ENCODE data around the gene CNIH1. TPM values are rescaled to one million over a fixed set of nuclear protein-coding genes. Genes with fewer than 3 reads are reported as not detected.

The CNIH1 gene
- total RNA-seq, 2 experiments from 2014 or later: 86.6 to 109 TPM

DNA sequence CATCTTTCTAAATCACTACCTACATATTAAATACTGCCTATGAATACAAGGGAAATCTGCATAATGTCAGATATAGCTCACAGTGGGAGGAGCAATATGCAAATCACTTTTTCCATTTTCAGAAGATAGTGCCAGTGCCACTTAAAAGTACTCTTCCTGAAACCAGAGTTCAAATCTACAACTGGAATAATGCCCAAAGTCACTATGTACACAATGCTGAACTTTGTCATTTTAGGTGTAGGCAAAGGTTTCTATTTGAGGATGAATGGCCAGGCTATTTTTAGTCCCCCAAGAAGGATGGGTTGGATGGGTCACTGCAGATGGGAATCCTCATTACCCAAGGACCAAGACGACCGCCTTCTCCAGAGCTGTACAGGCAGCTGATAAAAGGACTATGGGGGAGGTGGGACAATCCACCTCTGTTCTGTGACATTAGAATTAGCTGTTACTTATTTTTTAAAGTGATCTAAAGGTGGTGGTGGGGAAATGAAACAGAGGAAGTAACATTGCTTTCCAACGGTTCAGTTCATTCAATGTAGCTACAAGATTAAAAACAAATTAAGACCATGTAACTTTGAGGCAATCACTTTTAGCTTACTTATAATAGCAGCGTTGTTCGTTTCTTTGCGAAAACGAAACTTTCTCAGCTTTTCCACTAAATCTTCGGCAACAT is 42.0 kb upstream of the CNIH1 start:
- no peaks in the 10 kb centered on the region for H3K9me3 Mint-ChIP-seq (ENCODE audit: low read depth)
- DNase-seq (no peak), ATAC-seq (peak; percentile 62)
- intact Hi-C loops (cut with DNase I, micrococcal nuclease): no loop called here
- no peak overlapping the region for H3K4me3 Mint-ChIP-seq
- H3K4me1 Mint-ChIP-seq: peaks cover 59% of the 10 kb centered on the region
- ChIA-PET POLR2A (interaction anchor here (0.6 kb wide), 1 partner anchor 86 kb away, joined by 3 read pairs; no protein-coding TSS in a partner anchor), CTCF (interaction anchor here (0.9 to 1.3 kb wide), 3 partner anchors 9 to 38 kb away, joined by 3 read pairs; no protein-coding TSS in a partner anchor)
- peak overlapping the region; percentile 48 for H3K27ac Mint-ChIP-seq
- H3K27me3 Mint-ChIP-seq: no peaks in the 10 kb centered on the region
- H3K36me3 Mint-ChIP-seq (ENCODE audit: low read depth): peaks cover 35% of the 10 kb centered on the region

DNA sequence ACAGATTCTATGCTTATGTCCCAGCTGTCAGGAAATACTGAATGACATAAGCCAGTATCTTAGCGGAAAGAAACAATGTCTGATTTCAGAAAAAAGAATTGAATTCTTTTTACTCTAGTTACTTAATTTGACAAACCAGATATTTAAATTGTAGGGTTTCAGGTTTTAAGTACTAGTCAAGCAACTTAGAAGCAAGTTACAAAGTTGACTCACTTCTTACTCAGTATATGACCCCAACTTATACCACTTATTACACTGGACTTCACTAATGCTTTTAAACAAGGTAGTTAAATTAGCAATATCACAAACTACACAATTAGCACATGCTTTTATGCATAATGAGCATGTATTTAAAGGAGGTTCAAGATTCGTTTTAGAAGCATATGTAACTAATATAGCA is 40.5 kb upstream of the CNIH1 start:
- peaks cover 37% of the 10 kb centered on the region for H3K36me3 Mint-ChIP-seq (ENCODE audit: low read depth)
- no peaks in the 10 kb centered on the region for H3K27me3 Mint-ChIP-seq
- POLR2A ChIA-PET: no interaction called here
- H3K9me3 Mint-ChIP-seq (ENCODE audit: low read depth): no peaks in the 10 kb centered on the region
- DNase-seq (no peak), ATAC-seq (no peak)
- intact Hi-C loops (cut with DNase I, micrococcal nuclease): no loop called here
- no peak overlapping the region for H3K4me3 Mint-ChIP-seq
- H3K4me1 Mint-ChIP-seq: peaks cover 53% of the 10 kb centered on the region
- CTCF ChIA-PET: interaction anchor here (0.9 to 2.6 kb wide), 3 partner anchors 12 to 58 kb away, joined by 3 to 8 read pairs (median 3); no protein-coding TSS in a partner anchor
- H3K27ac Mint-ChIP-seq: no peak overlapping the region

DNA sequence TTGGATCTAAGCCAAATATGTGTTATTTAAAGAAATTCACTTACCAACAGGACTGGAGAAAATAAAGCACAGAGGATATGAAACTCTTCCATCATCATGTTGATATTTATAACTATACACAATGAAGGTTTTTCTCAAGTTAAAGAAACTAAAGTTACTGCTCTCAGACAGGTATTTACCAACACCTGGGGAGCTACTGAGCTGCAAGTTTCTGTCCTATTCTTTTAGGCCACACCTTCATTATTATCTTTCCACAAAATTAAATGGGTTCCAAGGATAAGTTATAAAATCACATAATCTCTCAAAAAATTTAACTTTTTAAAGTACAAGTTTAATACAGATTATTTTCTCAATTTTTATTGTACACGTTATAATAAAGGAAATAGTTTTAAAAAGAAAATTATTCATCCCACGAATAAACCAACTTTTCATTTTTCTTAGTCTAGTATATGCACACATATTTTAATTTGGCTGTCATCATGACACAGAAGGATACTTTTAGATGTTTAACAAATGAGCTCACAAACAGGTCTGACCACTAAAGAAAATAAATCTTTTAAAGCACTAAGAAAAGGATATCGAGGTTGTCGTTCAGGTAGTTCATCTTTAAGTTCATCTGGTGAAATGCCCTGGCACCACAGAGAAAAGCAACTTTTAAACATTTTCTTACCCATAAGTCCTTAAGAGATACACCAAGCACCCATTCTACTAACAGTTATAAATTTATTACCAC is 39.8 kb upstream of the CNIH1 start:
- H3K27me3 Mint-ChIP-seq: no peaks in the 10 kb centered on the region
- ATAC-seq (no peak), DNase-seq (no peak)
- intact Hi-C loops (cut with DNase I, micrococcal nuclease): no loop called here
- peaks cover 51% of the 10 kb centered on the region for H3K4me1 Mint-ChIP-seq
- CTCF ChIA-PET: interaction anchor here (2.6 kb wide), 1 partner anchor 12 kb away, joined by 8 read pairs; no protein-coding TSS in a partner anchor
- peaks cover 40% of the 10 kb centered on the region for H3K36me3 Mint-ChIP-seq (ENCODE audit: low read depth)
- no peak overlapping the region for H3K4me3 Mint-ChIP-seq
- H3K9me3 Mint-ChIP-seq (ENCODE audit: low read depth): no peaks in the 10 kb centered on the region
- POLR2A ChIA-PET: no interaction called here
- no peak overlapping the region for H3K27ac Mint-ChIP-seq

DNA sequence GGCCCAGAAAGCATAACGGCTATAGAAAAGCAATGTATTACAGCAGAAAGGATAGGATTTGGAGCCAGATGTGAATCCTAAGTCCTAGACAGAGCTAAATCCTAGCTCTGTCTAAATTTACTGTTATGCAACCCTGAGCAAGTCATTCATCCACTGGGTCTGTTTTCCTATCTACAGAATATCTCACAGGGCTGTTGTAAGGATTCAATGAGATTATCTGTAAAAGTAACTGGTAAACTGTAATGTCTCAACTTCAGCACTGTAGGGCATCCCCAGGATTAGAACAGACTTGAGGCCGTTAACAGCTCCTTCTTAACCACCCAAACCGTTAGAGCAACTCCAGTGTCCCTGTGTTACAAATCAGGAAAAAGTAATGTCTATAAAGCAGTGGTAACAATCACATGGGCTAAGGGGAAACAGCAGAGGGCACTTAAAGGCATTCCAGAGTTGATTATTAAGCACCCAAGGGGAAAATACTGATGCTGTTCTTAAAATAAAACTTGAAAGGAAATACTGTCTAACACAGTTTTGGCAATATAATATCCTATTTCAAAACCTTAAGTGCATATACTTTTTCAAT is 37.6 kb upstream of the CNIH1 start:
- Mint-ChIP-seq H3K27ac (no peak overlapping the region), H3K36me3 (ENCODE audit: low read depth) (peaks cover 50% of the 10 kb centered on the region), H3K9me3 (ENCODE audit: low read depth) (no peaks in the 10 kb centered on the region), H3K4me1 (peaks cover 33% of the 10 kb centered on the region), H3K27me3 (no peaks in the 10 kb centered on the region), H3K4me3 (no peak overlapping the region)
- DNase-seq (no peak), ATAC-seq (no peak)
- ChIA-PET CTCF (no interaction called here), POLR2A (no interaction called here)
- intact Hi-C loops (cut with DNase I, micrococcal nuclease): no loop called here

DNA sequence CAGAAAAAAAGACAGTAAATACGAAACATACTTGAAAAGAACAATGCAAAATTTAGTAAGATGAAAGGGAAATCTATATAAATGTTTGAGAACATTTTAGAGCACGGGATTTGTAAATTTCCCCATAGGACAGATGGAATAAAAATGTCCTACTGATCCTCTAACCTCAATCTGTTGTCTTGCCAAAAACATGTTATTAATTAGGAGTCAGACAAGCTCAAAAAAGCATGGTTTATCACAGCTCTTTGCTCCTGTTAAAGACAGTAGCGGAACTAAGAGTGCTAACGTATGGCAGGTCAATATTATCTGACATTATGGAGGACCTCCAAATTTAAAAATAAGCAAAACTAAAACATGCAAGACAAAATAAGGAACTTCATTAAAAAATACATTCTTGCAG is 34.7 kb upstream of the CNIH1 start:
- Mint-ChIP-seq H3K36me3 (ENCODE audit: low read depth) (peaks cover 37% of the 10 kb centered on the region), H3K27ac (no peak overlapping the region), H3K9me3 (ENCODE audit: low read depth) (no peaks in the 10 kb centered on the region), H3K4me1 (peaks cover 16% of the 10 kb centered on the region), H3K4me3 (no peak overlapping the region), H3K27me3 (no peaks in the 10 kb centered on the region)
- DNase-seq (no peak), ATAC-seq (no peak)
- CTCF ChIA-PET: no interaction called here
- POLR2A ChIA-PET: no interaction called here
- intact Hi-C loops (cut with DNase I, micrococcal nuclease): no loop called here

DNA sequence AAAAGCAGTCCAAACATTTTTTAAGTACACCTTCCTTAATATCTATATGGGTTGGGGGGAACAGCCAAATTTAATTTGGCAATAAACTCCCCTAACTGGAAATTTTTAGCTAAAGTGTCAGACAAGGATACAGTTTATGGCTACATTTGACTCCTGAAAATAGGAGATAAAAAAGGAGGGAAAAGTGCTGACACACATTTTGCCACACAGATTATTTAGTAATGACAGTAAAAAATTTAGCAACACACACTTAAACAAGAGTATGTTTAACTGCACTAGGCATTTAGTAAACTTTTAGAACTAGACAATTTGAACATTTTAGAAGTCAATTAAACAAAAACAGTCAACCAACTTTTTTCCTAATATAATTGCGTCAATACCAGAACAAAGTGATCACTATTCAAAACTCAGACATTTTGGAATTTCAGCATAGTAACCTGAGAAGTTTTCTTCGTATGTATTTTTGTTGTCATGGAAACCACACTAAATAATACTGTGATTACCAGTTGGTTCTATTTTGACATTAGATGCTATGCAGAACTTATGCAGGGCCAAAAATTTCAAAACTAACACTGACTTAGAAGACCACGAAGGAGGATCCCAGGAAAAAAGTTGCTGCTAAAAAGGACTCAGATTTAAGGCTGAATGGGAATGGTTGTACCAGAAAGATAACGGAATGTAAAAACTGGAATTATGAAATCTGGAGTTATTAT is 34.2 kb upstream of the CNIH1 start:
- Mint-ChIP-seq H3K9me3 (ENCODE audit: low read depth) (no peaks in the 10 kb centered on the region), H3K27me3 (no peaks in the 10 kb centered on the region), H3K4me1 (peaks cover 16% of the 10 kb centered on the region), H3K27ac (no peak overlapping the region), H3K36me3 (ENCODE audit: low read depth) (peaks cover 36% of the 10 kb centered on the region), H3K4me3 (no peak overlapping the region)
- CTCF ChIA-PET: no interaction called here
- intact Hi-C loops (cut with DNase I, micrococcal nuclease): no loop called here
- DNase-seq (no peak), ATAC-seq (no peak)
- POLR2A ChIA-PET: no interaction called here

DNA sequence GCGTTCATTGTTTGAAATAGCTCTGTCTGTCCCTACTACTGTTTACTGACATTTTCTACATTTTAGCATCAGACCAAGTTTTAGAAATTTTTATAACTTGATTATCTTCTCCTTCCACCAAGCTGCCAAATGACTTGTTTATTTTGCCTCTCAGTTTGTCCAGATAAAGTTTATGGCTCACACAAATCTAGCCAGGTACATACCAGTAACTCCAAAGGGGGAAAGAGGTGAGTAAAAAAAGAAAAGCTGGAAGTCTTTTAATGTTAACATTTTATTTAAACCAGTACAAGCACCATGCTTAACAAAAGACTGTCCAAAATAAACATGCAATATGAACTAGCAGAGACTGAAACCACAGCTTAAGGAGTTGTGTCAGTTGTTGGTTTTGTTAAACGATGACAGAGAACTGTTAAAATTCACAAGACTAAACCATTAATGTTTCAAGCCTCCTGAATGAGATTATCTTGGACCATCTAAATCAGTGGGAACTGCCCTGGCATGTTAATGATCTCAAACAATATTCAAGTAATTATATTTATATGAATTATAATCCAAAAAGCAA is 33.1 kb upstream of the CNIH1 start:
- no peak overlapping the region for H3K4me3 Mint-ChIP-seq
- POLR2A ChIA-PET: interaction anchor here (0.6 to 1.0 kb wide), 2 partner anchors 77 to 214 kb away, joined by 3 to 4 read pairs; partner anchors contain the start of gene CDKN3
- peaks cover 16% of the 10 kb centered on the region for H3K4me1 Mint-ChIP-seq
- CTCF ChIA-PET: interaction anchor here (0.5 to 1.9 kb wide), 4 partner anchors 9 to 36 kb away, joined by 3 to 4 read pairs (median 4); partner anchors contain the start of gene CGRRF1
- DNase-seq (no peak), ATAC-seq (no peak)
- no peaks in the 10 kb centered on the region for H3K27me3 Mint-ChIP-seq
- H3K36me3 Mint-ChIP-seq (ENCODE audit: low read depth): peaks cover 37% of the 10 kb centered on the region
- peak overlapping the region; percentile 44 for H3K27ac Mint-ChIP-seq
- H3K9me3 Mint-ChIP-seq (ENCODE audit: low read depth): no peaks in the 10 kb centered on the region
- intact Hi-C loops (cut with DNase I, micrococcal nuclease): no loop called here

DNA sequence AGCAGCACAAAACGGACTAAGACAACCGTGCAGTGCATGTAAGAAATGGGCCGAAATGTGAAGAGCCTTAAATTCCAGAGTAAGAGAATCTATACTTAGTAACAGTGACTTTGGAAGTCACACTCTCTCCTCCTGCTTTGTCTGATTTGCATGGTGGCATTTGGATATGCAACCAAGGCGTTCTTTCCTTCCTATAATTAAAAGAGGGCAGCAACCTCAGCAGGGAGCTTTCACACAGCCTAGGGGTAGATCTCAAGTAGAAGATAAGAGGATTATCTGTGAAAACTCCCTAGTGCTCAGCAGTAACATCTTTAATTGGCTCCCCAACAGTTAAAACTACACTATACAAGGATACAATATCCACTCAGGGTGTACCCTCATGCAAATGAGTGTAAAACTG is 31.1 kb upstream of the CNIH1 start:
- no peaks in the 10 kb centered on the region for H3K27me3 Mint-ChIP-seq
- peaks cover 7% of the 10 kb centered on the region for H3K9me3 Mint-ChIP-seq (ENCODE audit: low read depth)
- H3K36me3 Mint-ChIP-seq (ENCODE audit: low read depth): peaks cover 44% of the 10 kb centered on the region
- ChIA-PET POLR2A (no interaction called here), CTCF (interaction anchor here (0.6 kb wide), 1 partner anchor 341 kb away, joined by 3 read pairs; no protein-coding TSS in a partner anchor)
- no peak overlapping the region for H3K27ac Mint-ChIP-seq
- intact Hi-C loops (cut with DNase I, micrococcal nuclease): no loop called here
- DNase-seq: no peak
- ATAC-seq: no peak
- peaks cover 13% of the 10 kb centered on the region for H3K4me1 Mint-ChIP-seq
- no peak overlapping the region for H3K4me3 Mint-ChIP-seq

DNA sequence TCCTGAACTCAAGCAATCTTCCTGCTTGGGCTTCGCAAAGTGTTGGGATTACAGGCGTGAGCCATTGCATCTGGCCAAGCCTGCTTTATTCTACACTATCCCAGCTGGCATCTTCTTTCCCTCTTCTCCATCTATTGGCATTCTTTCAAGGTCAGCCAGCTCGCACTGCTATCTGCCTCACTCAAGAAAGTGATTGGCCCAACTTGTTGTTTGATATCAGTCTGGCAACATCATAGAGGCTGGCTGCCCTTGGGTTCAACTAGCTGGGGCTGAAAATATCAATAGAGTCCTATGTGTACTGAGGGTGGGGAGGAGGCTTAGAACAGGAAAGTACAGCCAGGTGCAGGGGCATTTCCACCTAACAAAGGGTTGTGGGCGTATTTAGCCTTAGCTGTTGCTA is 30.5 kb upstream of the CNIH1 start:
- H3K9me3 Mint-ChIP-seq (ENCODE audit: low read depth): peaks cover 8% of the 10 kb centered on the region
- H3K27ac Mint-ChIP-seq: no peak overlapping the region
- H3K4me1 Mint-ChIP-seq: peaks cover 9% of the 10 kb centered on the region
- H3K4me3 Mint-ChIP-seq: no peak overlapping the region
- peaks cover 42% of the 10 kb centered on the region for H3K36me3 Mint-ChIP-seq (ENCODE audit: low read depth)
- intact Hi-C loops (cut with DNase I, micrococcal nuclease): no loop called here
- POLR2A ChIA-PET: no interaction called here
- CTCF ChIA-PET: interaction anchor here (0.6 kb wide), 4 partner anchors 73 to 435 kb away, joined by 3 to 4 read pairs (median 3); no protein-coding TSS in a partner anchor
- H3K27me3 Mint-ChIP-seq: no peaks in the 10 kb centered on the region
- no peak for ATAC-seq
- DNase-seq: no peak

DNA sequence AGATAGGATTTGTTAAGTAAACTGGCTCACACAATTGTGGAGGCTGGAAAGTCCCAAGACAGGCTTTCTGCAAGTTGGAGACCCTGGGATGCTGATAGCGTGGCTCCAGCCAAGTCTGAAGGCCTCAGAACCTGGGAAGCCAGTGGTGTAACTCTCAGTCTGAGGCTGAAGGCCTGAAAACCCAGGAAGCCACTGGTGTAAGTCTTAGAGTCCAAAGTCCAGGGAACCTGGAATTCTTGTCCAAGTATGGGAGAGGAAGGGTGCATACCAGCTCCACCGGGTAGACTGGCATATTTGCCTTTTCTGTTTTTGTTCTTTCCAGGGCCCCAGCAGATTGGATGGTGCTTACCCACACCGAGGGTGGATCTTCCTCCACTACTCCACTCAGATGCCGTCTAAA is 29.5 kb upstream of the CNIH1 start:
- intact Hi-C loops (cut with DNase I, micrococcal nuclease): no loop called here
- DNase-seq (no peak), ATAC-seq (no peak)
- ChIA-PET CTCF (interaction anchor here (0.7 kb wide), 1 partner anchor 262 kb away, joined by 6 read pairs; no protein-coding TSS in a partner anchor), POLR2A (no interaction called here)
- peaks cover 8% of the 10 kb centered on the region for H3K9me3 Mint-ChIP-seq (ENCODE audit: low read depth)
- H3K27me3 Mint-ChIP-seq: no peaks in the 10 kb centered on the region
- peaks cover 37% of the 10 kb centered on the region for H3K36me3 Mint-ChIP-seq (ENCODE audit: low read depth)
- H3K4me1 Mint-ChIP-seq: peaks cover 2% of the 10 kb centered on the region
- H3K4me3 Mint-ChIP-seq: no peak overlapping the region
- H3K27ac Mint-ChIP-seq: no peak overlapping the region

DNA sequence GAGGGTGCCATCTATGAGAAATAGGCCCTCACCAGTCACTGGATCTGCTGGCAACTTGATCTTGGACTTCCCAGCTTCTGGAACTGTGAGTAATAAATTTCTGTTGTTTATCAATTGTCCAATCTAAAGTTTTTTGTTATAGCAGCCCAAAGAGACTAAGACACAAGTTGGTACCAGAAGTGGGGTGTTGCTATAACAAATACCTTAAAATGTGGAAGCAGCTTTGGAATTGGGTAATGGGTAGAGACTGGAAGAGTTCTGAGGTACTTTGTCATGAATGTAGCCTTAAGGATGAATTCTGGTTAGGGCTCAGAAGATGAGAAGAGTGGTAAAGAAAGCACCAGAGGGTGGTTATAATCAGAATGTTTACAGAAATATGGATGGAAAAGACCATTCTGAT is 26.1 kb upstream of the CNIH1 start:
- ChIA-PET POLR2A (no interaction called here), CTCF (no interaction called here)
- ATAC-seq (no peak), DNase-seq (no peak)
- Mint-ChIP-seq H3K27me3 (no peaks in the 10 kb centered on the region), H3K36me3 (ENCODE audit: low read depth) (peaks cover 20% of the 10 kb centered on the region), H3K4me3 (no peak overlapping the region), H3K9me3 (ENCODE audit: low read depth) (peaks cover 8% of the 10 kb centered on the region), H3K4me1 (peaks cover 1% of the 10 kb centered on the region), H3K27ac (no peak overlapping the region)
- intact Hi-C loops (cut with DNase I, micrococcal nuclease): no loop called here
